GM19328 (cell line): ENCODE results near the gene MAGI2.
"Not testable (repeated sequence)": the region's sequence is repeated elsewhere in the genome, so short reads cannot be mapped to it uniquely, and the experiment has no call there.

ENCODE experiments used
- ATAC-seq: cut with Tn5 transposase; IDR thresholded peaks from one replicate; pipeline ENCODE4 v1.9.1; 2021; ENCODE audit warnings: mild to moderate bottlenecking, moderate library complexity; ENCODE audit not compliant: unreplicated experiment

The MAGI2 gene

GRCh38 chr7:78265486-78265885 is 1188.0 kb downstream of the MAGI2 start:
- no peak for ATAC-seq

GRCh38 chr7:78265071-78265470 is 1188.4 kb downstream of the MAGI2 start:
- ATAC-seq: no peak

DNA sequence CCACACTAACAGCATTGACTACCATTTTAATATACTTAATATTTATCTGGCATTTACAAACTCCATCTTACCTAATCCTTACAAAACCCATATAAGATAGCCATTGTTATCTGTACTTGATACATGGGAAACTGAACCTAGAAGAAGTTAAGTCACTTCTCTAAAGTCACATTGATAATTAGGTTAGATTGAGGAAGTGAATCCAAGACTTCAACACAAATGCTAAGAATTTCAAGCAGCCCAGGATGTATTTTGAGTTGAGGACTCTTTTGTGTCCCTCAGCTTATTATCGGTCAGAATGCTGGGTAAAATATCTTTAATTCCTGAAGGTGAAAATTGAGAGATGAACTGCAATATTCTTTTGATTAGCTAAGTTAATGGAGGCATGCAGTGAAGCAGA is 1189.4 kb downstream of the MAGI2 start:
- no peak for ATAC-seq

GRCh38 chr7:78261739-78262138 is 1191.7 kb downstream of the MAGI2 start:
- no peak for ATAC-seq

DNA sequence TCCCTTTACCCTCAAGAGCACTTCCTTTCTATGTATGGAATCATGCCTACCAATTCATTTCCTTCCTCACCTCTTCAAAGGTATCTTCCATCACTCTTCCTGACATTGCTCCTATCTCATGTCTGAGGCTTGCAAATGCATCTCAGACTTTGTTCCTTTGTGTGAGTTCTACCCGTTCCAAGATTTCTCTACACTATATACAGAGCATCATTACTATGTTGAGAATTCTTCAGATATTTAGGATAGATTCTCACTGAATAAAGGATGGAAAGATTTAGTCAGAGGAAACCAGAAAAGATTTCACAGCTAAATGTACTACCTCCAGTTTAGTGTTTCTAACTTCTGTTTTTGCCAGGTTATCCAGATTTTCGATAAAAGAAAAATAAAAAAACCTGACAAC is 1192.2 kb downstream of the MAGI2 start:
- no peak for ATAC-seq

- no peak for ATAC-seq
Observed at GRCh38 chr7:78260826-78261225, 1192.6 kb downstream of the MAGI2 start.

- ATAC-seq: no peak
Observed at GRCh38 chr7:78254726-78255055, 1198.8 kb downstream of the MAGI2 start.

GRCh38 chr7:78253850-78254725 is 1199.4 kb downstream of the MAGI2 start:
- ATAC-seq: no peak

DNA sequence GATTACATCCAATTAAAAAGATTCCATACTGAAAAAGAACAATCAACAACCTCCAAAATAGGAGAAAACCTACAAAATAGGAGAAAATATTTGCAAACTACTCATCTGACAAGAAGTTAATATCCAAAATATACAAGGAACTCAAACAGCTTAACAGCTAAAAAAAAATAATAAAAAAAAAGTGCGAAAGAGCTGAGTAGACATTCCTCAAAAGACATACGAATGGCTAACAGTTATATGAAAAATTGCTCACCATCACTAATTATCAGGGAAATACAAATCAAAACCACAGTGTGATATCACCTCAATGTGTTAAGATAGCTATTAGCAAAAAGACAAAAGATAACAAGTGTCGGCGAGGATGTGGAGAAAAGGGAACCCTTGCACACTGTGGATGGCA is 1204.6 kb downstream of the MAGI2 start:
- no peak for ATAC-seq

DNA sequence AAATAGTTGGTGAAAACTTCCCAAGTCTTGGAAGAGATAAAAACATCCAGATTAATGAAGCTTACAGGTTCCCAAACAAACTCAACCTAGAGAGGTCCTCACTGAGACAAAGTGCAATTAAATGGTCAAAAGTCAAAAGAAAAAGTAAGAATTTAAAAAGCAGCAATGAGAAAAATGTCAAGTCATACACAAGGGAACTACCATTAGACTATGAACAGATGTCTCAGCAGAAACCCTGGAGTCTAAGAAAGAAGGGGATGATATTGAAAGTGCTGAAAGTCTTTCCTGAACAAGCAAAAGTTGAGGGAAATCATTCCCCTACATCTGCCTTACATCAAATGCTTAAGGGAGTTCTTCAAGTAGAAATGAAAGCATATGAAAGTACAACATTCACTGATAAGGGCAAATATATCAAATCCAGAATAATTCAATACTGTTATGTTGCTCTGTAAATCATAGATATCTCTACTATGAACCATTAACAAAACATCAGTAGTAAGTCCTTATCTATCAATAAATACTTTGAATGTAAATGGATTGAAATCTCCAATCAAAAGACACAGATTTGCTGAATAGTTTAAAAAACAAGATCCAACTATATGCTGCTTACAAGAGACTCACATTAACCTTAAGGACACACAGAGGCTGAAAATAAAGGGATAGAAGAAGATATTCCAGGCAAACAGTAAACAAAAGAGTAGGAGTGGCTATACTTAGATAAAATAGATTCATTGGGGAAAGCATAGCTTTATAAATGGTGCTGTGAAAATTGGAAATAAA is 1205.4 kb downstream of the MAGI2 start:
- ATAC-seq: no peak

DNA sequence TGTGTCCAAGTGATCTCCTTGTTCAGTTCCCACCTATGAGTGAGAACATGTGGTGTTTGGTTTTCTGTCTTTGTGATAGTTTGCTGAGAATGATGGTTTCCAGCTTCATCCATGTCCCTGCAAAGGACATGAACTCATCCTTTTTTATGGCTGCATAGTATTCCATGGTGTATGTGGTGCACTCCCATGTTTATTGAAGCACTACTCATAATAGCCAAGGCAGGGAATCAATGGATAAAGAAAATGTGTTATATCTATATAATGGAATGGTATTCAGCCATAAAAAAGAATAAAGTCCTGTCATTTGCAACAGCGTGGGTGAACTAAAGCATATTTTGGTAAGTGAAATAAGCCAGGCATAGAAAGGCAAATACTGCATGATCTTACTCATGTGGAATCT is 1213.3 kb downstream of the MAGI2 start:
- not testable (repeated sequence) for ATAC-seq

- no peak for ATAC-seq
Observed at GRCh38 chr7:78234634-78235033, 1218.8 kb downstream of the MAGI2 start.

DNA sequence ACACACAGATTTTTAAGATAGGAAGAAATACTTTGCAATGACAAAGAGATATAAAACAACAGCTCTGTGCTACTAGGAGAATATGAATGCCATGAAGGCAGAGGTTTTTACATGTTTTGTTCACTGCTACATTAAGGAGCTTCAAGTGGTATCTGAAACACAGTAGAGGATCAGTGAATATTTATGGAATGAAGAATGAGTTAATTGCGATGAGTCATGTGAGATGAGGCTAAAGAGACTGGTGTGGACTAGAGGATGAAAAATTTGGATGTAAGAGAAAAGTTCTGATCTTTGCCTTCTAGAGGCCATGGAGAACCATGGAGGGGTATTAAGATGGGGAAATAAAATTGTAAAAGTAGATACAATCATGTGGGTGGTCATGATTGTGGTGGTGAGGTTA is 1220.7 kb downstream of the MAGI2 start:
- ATAC-seq: no peak

GRCh38 chr7:78226059-78226719 is 1227.3 kb downstream of the MAGI2 start:
- ATAC-seq: no peak

DNA sequence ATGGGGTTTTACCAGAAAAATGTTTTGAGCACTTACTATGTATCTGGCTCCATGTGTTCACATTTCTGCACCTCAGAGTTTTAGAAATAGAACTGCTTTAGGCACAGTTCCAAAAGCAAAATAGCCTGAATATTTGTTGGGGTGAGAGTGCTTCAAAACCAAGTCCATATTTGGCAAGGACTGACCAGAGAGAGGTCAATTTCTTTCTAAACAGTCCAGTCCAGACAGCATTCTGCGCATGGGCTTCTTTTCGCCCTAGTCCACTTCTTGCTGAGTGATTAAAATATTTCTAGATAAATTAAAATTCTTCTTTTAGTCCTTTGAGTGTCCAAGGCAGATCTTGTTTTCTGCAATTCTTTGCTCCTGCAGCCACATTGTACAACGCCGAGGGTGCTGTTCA is 1227.9 kb downstream of the MAGI2 start:
- no peak for ATAC-seq

DNA sequence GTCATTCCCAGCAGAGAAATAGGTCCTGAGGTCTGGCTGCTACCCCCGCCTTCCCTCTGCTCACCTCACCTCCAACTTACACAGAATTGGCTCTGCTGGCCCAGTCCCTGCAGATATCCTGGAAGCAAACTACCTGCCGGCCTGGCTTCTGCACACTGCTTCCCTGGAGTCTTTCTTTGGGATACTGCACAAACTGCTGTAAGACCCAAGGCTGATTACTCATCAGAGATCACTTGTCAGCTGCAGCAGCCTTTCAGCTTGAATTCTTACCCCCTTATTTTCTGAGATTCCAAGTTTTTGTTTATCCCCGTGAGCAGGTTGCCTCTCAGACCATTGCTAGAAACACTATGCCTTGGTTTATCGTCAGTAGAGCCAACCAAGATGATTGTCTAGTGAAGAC is 1228.5 kb downstream of the MAGI2 start:
- no peak for ATAC-seq

- ATAC-seq: no peak
Observed at GRCh38 chr7:78223598-78223997, 1229.9 kb downstream of the MAGI2 start.

DNA sequence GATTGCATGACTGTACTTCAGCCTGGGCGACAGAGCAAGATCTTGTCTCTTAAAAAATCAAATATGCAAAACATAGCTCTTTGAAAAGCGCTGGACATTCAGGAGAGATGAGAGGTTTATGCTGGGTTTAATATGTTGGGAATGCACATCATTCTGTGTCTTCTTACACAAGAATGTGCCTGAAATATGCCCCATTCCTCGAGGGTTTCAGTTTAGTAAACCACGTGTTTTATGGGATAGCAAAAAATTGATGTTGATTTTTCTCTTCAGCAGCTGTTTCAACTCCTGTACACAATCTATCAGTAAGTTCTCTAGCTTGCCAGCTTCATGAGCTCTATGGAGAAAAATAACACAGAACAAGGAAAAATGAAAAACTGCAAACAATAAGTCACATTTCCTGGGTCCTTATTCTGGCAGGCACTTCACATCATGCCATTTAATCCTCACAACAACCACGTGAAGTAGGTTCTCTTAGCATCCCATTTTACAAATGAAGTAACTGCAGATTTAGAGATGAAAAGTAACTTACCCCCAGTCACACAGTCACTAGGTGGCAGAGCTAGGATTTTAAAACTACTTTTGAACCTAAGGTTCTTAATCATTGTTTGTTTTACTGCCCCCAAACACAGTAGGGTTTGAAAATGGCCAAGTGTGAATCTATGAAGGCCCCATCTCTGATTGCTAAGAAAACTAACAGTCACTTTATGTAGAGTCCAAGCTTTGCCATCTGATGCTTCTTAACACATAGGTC is 1231.3 kb downstream of the MAGI2 start:
- ATAC-seq: no peak

DNA sequence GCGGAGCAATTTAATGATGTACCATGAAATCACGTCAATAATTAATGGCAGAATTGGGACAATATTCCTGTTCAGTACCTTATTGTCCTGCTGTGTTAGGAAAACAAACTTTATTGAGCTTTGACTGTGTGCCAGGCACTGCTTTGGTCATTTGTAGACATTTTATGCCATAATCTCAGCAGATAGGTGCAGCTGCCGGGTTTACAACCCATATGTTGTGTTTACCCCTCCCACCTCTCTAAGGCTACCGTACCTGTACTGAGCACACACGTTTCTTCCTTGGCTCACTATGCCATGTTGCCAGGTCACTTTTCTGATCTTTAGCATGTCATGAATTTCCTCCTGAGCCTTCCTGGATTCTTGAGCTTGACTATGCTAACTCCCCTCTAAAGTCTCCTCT is 1232.7 kb downstream of the MAGI2 start:
- ATAC-seq: no peak

DNA sequence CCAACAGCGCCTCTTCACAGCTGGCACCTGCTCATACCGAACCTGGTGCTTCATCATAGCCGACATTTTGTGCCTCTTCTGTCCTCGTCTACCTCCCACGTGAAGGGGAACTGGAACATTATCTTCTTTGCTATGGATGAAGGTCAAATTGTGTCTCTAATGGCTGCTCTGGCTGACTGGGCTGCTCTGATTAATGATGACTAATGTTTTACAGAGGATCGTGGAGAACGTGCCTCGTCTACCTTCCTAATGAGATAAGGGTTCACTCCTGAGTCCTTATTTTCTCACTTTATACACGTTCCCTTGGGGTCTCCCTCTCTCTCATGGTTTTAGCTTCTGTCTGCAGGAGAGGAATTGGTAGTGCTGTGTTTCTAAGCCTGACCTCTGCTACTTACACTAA is 1234.6 kb downstream of the MAGI2 start:
- ATAC-seq: no peak

DNA sequence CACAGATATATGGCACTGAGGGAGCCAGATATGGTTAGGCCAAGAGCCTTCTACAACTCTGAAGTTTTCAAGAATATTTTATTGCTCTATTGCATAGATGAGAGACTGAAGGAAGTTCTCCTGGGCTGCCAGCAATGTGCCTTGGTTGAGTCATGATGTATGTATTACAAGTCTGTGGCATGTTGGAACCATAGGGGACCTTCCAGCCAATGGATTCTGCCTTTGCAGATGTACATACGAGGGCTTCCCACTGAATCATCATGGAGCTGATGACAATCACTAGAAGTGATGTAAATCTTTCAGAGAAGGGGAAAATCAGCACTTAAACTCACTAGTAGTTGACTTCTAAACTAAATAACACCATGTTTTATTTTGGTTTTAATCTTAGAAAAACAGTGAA is 1235.4 kb downstream of the MAGI2 start:
- ATAC-seq: no peak
